GM19438 (cell line): ENCODE results near the gene STX5.
"Not testable (repeated sequence)": the region's sequence is repeated elsewhere in the genome, so short reads cannot be mapped to it uniquely, and the experiment has no call there.

Experiments
- ATAC-seq: cut with Tn5 transposase; IDR thresholded peaks from one replicate; pipeline ENCODE4 v1.9.1; 2021; ENCODE audit warnings: low read depth; ENCODE audit not compliant: unreplicated experiment

The STX5 gene

GRCh38 chr11:62854825-62855570 lies 23.1 kb upstream of the STX5 start:
- ATAC-seq, result no peak

GRCh38 chr11:62854013-62854824 lies 22.4 kb upstream of the STX5 start:
- ATAC-seq, result no peak

GRCh38 chr11:62853279-62853965 lies 21.6 kb upstream of the STX5 start:
- ATAC-seq, result no peak

GRCh38 chr11:62852523-62853188 lies 20.8 kb upstream of the STX5 start:
- no peak for ATAC-seq

DNA sequence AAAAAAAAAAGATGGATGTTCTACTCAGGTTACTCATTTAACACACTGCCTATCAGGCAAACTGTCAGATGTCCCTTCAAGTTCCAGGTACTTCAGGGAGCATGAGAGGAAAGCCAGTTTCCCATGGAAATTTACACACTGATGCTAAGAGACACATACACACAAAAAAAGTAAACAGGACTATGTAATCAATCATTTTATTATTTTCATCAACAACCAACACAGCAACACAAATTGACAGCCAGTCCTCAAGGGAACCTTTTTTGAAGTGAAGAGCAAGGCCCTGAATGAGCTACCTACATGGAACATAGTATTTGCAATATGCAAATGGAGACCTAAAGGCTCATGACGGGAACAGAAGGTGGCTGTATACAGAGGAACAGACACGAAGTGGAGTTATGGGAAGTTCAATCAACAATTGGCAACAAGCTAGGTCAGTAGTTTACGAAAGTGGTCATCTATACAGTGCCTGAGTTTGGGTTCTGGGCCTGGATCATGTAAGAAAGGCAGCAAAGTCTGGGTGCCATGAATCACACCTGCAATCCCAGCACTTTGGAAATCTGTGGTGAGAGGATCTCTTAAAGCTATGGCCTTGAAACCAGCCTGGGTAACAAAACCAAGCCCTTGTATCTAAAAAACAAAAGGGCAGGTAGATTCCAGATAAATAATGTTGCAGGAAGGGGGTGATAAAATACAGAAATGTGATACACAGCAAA lies 20.1 kb upstream of the STX5 start:
- no peak for ATAC-seq

DNA sequence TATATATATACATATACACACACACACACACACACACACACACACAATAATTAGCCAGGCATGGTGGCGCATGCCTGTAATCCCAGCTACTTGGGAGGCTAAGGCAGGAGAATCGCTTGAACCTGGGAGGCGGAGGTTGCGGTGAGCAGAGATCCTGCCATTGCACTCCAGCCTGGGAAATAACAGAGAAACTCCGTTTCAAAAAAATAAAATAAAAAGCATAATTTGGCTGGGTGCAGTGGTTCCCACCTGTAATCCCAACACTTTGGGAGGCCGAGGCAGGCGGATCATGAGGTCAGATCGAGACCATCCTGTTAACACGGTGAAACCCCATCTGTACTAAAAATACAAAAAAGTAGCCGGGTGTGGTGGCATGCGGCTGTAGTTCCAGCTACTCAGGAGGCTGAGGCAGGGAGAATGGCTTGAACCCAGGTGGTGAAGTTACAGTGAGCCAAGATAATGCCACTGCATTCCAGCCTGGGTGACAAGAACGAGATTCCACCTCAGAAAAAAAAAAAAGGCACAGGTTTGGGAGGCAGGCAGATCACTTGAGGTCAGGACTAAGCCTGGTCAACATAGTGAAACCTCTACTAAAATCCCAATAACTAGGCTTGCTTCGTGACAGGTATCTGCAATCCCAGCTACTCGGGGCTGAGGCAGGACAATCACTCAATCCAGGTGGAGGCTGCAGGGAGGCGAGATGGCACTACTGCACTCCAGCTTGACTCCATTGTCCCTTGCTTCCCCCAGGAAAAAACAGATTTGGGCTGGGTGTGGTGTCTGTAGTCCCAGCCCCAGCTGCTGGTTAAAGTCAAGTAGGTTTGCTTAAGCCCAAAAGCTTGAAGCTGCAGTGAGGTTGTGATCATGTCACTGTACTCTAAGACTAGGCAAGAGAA lies 19.3 kb upstream of the STX5 start:
- no peak for ATAC-seq

GRCh38 chr11:62847767-62848314 lies 16.0 kb upstream of the STX5 start:
- no peak for ATAC-seq

DNA sequence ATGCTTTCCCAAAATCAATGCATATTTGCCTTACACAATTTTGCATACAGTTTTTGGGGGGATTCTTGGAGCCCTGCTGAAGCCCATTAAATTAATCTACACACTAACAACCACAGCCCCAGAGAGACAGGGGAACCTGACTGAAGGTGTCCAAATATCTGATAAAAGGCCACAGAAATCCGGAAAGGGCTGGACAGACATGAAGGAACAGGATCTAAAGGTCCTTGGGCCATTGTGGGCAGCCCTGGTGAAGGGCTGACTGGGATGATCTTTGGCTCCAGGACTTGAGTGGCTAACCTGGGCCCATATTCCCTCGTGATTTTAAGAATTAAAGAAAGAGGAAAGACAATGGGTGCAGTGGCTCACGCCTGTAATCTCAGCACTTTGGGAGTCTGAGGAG lies 14.3 kb upstream of the STX5 start:
- ATAC-seq, result no peak

DNA sequence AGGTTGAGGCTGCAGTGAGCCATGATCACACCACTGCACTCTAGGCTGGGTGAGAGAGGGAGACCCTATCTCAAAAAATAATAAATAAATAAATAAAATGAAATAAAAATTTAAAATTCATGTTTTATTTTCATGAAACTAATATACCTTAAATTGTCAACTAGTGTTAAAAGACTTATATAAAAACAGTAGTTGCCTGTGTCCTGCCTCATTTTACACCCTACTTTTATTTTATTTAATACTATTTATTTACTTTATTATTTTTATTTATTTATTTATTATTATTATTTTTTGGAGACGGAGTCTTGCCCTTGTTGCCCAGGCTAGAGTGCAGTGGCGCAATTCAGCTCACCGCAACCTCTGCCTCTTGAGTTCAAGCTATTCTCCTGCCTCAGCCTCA lies 12.3 kb upstream of the STX5 start:
- no peak for ATAC-seq

- ATAC-seq, result no peak
These were observed 11.6 kb upstream of the STX5 start for GRCh38 chr11:62843466-62843865.

DNA sequence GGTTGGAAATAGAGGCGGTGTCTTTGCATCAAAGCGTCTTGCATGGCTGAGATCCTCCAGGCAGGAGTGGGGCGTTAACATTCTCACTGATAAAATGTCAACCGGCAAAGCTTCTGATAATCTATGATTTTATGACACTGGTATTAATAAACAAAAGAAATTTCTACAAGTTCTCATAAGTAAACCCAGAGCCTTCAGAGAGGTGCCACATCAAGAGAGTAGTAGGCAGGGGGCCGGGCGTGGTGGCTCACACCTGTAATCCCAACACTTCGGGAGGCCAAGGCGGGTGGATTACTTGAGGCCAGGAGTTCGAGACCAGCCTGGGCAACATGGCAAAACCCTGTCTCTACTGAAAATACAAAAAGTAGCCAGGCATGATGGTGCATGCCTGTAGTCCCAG lies 11.0 kb upstream of the STX5 start:
- not testable (repeated sequence) for ATAC-seq

- ATAC-seq, result no peak
These were observed 10.4 kb upstream of the STX5 start for GRCh38 chr11:62842171-62842741.

DNA sequence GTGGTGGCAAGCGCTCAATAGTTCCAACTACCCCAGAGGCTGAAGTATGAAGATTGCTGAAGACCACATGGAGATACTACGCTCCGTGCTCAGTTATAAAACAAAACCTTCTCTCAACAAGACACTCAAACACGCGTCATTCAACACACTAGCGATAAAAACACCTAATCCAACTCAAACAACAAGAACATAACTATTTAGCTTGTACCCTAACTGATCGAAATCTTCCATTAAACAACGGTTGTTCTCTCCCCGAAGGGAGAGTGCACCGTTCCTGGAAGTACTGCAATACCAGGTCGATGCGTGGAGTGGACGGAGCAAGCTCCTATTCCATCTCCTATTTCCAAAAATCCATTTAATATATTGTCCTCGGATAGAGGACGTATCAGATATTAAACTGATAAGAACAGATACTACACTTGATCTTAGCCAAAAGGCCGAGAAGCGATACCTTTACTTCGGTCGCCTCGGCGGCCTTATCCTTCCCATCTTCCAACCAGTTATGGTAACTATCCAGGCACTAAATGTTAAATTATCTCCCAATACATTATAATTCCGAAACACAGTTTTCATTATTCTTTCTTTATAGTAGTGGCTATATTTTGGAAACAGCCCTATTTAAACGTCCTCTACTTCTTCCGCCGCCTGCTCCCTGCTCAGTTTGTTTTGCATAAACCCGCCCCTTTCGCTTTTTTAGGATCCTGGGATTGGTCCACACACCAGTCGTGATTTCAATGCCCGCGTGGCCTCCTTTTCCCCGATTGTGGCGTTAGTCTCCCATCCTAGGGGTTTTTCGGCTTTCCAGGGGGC lies 9.7 kb upstream of the STX5 start:
- ATAC-seq, result peak; percentile 48

DNA sequence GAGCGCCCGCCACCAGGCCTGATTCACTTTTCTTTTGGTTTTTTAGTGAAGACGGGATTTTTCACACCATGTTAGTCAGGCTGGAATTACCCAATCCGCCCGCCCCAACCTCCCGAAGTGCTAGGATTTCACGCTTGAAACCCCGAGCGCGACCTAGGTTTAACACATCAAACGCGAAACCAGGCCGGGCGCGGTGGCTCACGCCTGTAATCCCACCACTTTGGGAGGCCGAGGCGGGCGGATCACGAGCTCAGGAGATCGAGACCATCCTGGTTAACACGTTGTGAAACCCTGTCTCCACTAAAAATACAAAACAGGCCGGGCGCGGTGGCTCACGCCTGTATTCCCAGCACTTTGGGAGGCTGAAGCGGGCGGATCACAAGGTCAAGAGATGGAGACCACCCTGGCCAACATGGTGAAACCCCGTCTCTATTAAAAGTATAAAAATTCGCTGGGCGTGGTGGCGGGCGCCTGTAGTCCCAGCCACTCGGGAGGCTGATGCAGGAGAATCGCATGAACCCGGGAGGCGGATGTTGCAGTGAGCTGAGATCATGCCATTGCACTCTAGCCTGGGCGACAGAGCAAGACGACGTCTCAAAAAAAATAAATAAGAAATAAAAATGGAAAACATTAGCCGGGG lies 9.0 kb upstream of the STX5 start:
- not testable (repeated sequence) for ATAC-seq

GRCh38 chr11:62839050-62839945 lies 7.4 kb upstream of the STX5 start, which contains the start of gene WDR74:
TSS of gene WDR74 (minus strand) at chr11:62839590. CDS start at chr11:62839570, 20 bp downstream.
- peak; percentile 47 for ATAC-seq

DNA sequence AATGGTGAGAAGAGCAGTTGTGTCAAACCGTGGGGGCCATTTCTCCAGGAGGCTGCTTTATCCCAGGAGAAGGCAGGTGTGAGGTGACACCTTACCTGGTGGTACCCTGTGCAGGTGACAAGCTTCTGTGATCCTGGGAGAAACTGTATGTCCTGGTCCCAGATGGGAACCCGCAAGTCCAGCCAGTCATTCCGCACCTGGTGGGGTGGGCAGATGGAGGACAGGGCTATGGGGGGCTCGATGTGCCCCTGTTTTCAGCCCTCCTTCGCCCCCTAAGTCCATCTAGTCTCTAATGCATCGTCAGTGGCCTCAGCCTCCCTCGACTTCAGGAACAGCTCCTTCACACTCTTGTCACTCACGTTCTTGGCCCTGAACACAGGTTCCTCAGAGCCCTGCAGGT lies 3.5 kb upstream of the STX5 start:
- no peak for ATAC-seq
